GM18511 (cell line): ENCODE measurements around the gene TRPC4.

Source experiments
- ATAC-seq: cut with Tn5 transposase; IDR thresholded peaks from one replicate; pipeline ENCODE4 v1.9.1; 2021; ENCODE audit warnings: mild to moderate bottlenecking, moderate library complexity; ENCODE audit not compliant: unreplicated experiment

Gene TRPC4

GRCh38 chr13:37869756-37870488 lies at the start of gene TRPC4:
Gene TRPC4, minus strand, starts transcription at chr13:37869772. Its CDS starts 86,439 bp downstream, at chr13:37783333.
- no peak for ATAC-seq

- no peak for ATAC-seq
Observed at GRCh38 chr13:37918751-37919150, 49.2 kb upstream of the TRPC4 start.

DNA sequence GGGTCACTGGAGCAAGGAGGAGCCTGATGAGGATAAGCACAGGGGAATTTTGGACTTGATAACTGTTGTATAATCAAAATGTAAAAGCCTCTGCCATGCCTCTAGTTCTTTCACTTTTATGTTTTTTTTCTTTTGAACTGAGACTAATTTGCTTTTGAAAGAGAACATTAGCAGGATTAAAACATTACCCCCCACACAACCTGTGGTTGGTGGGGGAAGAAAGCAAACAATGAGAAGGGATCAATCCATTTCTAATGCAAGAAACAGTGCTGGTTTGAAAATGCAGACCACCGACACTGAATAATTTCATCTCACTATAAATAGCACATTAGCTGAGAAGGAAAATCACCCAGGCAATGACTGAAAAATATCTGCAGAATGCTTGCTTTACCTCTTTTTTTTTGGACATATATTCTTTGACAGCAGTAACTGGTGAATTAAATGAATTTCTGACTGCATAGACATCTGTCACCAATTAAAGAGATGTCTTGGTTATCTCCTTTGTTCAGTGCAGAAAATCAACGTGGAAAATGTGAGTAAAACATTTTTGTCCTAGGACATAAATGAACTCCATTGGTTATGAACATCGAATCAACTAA lies 48.6 kb upstream of the TRPC4 start:
- no peak for ATAC-seq

DNA sequence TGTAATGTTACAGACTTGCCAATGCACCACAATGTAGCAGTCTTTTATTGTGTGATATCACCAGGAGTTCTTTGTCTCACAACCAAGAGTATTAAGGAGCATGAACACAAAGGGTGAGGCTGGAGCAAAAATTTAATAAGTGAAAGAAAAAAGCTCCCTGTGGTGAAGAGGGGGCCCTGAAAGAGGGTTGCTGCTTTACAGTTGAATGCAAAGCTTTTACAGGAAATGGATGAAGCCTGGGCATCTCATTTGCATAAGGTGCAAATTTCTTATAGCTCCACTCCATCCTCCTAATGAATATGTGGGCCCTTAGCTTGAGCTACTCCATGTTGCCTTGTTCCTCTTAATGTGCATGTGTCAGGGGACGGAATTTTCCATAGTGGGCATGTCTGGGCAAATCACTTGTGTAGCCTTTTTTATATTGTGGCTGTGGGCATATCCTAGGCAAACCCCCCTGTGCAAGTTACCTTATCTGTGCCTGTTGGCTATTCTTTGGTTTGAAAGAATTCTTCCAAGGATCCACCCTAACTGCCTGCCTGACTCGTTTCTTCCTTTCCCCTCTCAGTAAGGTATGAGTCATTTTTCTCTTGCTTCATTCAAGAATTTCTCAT lies 45.3 kb upstream of the TRPC4 start:
- ATAC-seq, result no peak

- ATAC-seq, result no peak
Observed at GRCh38 chr13:37910790-37911189, 41.2 kb upstream of the TRPC4 start.

- ATAC-seq, result no peak
Observed at GRCh38 chr13:37906880-37907279, 37.3 kb upstream of the TRPC4 start.

- no peak for ATAC-seq
Observed at GRCh38 chr13:37905736-37906135, 36.2 kb upstream of the TRPC4 start.

- no peak for ATAC-seq
Observed at GRCh38 chr13:37899753-37900152, 30.2 kb upstream of the TRPC4 start.

DNA sequence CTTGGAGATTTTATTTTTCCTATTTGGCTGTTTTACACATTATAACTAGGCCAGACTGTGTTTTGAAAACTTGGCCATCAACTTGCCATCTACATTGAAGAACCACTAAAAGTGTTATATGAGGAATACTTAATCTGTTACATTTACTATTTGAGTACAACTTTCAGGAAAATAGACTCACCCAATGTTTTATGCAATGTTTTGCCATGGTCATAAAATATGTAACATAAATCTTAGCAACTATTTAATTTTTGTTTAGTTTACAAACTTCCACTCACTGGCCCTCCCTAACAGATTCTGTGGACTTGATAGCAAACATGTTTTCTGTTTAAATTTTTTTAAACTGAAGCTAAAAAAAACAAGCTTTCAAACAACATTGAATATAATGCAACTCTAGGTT lies 23.7 kb upstream of the TRPC4 start:
- no peak for ATAC-seq

DNA sequence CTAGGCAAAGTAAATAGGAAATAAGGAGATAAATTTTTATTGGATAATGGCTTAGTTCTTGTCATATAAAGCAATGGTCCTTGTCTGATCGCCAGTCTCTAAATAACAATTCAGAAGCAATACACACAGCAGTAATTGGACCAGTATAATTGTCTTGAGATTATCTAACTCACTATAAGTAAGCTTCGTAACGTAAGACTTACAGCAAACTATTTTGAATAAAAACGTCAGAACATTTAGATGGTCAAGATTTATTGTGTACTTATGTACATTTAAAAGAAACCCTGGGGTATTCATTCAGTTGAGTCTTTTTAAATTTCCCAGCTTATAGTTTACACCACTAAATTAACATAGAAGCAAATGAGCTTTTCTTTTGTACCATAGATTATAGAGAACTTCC lies 20.2 kb upstream of the TRPC4 start:
- no peak for ATAC-seq

DNA sequence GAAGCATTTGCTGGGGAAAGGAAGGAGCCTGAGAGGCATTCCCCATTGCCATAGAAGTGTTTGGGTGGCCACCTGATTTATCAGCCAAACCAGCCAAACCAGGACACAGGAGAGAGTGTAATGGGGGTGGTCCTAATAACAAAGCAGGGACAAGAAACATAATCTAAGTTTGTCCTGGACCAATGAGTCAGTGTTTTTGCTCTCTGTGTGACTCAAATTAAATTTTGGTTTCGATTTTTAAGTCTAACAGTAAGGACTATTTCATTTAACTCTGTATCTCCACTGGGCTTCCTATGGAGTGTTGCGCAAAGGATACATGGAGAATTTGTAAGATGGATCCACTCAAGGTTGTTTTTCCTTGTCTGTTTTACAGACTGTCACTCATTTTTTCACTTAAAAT lies 19.5 kb upstream of the TRPC4 start:
- ATAC-seq, result no peak

- ATAC-seq, result no peak
Observed at GRCh38 chr13:37886879-37887278, 17.3 kb upstream of the TRPC4 start.

DNA sequence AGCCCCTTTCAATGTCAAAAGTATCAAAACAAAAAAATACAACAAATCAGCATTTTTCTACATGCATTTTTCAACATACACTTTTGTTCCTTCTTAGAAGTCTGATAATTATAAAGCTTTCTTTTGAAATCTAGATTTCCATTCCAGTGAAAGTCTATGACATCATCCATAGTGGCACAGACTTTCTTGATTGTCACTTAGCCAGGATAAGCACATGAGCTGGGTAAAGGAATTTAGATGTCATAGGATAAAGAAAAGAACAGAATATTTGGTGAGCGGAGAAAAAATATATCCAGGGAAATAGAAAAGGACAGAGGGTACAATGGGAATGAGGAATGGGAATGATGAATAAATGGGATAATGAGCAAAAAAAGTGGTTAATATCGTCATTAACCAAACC lies 15.1 kb upstream of the TRPC4 start:
- ATAC-seq, result no peak

DNA sequence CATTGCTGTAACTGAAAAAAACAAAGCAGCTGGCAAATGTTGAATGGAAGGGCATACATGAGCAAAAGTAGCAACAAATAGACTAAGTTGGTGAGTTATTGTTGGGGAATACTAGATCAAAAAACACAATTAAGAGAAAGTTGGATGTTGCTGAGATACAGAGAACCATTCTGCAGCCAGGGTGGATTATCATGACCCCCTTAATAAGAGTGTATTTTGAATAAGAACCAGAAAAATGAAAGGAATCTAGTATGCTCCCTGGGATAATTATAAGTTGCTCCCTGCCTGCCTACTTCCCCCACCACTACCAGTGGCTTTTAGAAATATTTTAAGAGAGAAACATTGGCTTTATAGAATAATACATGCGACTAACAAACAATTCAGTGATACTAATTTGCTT lies 14.5 kb upstream of the TRPC4 start:
- ATAC-seq, result no peak

- no peak for ATAC-seq
Observed at GRCh38 chr13:37878921-37879320, 9.3 kb upstream of the TRPC4 start.

GRCh38 chr13:37878496-37878895 lies 8.9 kb upstream of the TRPC4 start:
- no peak for ATAC-seq

- no peak for ATAC-seq
Observed at GRCh38 chr13:37870895-37871550, 1.5 kb upstream of the TRPC4 start.

- no peak for ATAC-seq
Observed at GRCh38 chr13:37870489-37870845, 895 bp upstream of the TRPC4 start.

GRCh38 chr13:37869506-37869755 lies 141 bp downstream of the TRPC4 start:
- no peak for ATAC-seq

DNA sequence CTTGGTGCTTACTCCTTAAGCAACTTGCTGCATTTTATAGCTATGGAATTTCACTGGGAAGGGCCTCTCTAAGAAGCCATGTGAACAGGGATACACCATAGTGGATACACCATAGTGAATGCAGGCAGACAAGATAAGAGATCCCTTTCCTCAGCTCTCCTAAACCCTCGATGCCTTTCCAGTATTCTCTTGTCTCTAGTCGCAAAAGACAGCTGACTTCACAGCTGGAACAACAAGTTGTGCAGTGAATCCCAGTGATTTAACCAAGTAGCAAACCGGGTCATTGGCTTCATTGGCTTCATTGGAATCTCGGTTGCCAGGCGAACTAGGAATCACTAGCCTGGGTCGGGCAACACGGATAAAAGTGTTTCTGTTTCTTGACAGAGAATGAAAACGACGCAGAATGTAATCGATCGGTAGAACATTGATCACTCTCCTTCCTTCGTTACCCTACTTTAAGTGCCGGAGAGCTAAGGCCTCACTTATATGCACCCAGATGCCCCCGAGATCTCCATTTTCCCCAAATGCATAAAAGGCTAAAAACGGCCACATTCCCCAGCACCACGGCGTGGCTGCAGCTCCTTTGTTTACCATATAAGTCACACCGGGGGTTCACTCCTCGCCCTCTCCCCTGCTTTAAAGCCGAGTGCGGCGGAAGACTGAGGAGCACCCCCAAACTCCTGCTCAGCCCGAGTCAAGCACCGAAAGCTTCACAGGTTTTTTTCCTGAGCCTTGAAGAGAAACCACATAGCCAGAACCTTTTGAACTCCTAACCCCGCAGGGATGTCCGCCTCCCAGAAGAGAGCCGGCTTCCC lies 674 bp downstream of the TRPC4 start:
- no peak for ATAC-seq

DNA sequence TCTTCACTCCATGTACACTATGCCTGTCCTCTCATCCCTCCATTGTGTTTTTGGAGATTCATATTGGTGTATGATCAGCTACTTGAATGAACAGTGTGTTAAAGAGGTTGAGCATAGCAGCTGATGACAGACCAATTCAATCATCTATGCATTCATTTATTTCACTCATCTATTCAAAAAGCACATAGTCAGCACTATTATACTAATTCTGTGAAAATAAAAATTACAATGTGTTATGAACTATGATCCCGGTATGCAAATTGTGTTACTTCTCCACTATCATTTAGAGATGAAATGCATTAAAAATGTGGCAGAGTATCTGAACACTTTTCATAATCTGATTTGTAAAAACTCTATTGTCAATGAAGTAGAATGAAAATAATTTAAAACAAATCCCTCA lies 5.9 kb downstream of the TRPC4 start:
- ATAC-seq, result no peak
